ENCODE data around the gene CLIC3.
A peak's percentile ranks its signal among the peaks of the same experiment; 100 is the strongest.

The CLIC3 gene

DNA sequence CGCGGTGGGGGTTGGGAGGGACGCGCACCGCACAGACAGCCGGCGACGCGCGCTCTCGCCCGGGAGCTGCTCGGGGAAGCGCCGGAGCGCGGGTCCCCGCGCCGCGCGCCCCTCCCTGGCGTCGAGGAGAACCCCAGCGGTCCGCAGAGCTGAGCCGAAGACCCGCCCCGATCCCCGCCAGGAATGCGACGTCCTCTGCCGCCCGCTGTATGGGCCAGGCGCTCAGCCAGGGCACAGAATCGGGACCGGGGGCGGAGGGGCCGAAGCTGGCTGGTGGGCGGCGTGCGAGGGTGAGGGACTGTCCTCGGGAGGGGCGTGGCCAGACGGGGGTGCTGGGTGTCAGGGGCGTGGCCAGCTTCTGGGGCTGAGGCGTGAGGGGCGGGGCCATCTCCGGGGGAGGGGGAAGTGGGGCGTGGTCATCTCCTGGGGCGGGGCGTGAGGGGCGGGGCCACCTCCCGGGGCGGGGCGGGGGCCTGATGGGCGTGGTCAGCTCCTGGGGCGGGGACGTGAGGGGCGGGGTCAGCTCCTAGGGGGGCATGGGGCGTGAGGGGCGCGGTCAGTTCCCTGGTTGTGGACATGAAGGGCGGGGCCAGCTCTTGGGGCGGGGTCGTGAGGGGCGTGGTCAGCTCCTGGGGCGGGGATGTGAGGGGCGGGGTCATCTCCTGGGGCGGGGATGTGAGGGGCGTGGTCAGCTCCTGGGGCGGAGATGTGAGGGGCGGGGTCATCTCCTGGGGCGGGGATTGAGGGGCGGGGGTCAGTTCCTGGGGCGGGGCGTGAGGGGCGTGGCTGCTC, 18.1 kb downstream of the CLIC3 start:
- peak overlapping the region; percentile 42 for H3K4me3 ChIP-seq (ENCODE audit: control insufficient read depth, low read depth, low read length)
- TF ChIP-seq, protein P1, sequence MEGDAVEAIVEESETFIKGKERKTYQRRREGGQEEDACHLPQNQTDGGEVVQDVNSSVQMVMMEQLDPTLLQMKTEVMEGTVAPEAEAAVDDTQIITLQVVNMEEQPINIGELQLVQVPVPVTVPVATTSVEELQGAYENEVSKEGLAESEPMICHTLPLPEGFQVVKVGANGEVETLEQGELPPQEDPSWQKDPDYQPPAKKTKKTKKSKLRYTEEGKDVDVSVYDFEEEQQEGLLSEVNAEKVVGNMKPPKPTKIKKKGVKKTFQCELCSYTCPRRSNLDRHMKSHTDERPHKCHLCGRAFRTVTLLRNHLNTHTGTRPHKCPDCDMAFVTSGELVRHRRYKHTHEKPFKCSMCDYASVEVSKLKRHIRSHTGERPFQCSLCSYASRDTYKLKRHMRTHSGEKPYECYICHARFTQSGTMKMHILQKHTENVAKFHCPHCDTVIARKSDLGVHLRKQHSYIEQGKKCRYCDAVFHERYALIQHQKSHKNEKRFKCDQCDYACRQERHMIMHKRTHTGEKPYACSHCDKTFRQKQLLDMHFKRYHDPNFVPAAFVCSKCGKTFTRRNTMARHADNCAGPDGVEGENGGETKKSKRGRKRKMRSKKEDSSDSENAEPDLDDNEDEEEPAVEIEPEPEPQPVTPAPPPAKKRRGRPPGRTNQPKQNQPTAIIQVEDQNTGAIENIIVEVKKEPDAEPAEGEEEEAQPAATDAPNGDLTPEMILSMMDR (IDR thresholded peaks at IDR 0.05; ENCODE audit: control insufficient read depth, insufficient read depth, low read depth, low read length, missing control alignments), result no peak
- no peak for DNase-seq (ENCODE audit: low read depth)

DNA sequence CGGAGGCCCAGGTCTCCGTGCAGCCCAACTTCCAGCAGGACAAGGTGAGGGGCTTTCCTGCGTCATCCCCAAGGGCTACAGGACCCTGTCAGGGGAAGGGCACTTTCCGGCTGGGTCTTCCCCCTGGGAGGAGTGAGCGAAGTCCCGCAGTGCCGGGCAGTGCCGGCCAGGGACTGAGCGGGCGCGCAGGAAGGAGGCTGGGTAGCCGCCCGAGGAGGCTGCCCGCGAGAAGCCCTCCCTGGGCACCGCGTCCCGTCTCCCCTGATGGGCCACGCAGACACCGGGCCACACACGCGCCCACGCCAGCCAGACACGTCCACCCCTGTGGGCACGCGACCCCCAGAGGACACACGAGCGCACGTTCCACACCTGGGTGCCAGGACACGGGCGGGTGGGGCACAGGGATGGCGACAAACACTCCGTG, 18.7 kb downstream of the CLIC3 start:
- H3K4me3 ChIP-seq (ENCODE audit: control insufficient read depth, low read depth, low read length), result peak overlapping the region; percentile 42
- DNase-seq (ENCODE audit: low read depth), result no peak
- TF ChIP-seq, protein P1 (IDR thresholded peaks at IDR 0.05; ENCODE audit: control insufficient read depth, insufficient read depth, low read depth, low read length, missing control alignments), result no peak

DNA sequence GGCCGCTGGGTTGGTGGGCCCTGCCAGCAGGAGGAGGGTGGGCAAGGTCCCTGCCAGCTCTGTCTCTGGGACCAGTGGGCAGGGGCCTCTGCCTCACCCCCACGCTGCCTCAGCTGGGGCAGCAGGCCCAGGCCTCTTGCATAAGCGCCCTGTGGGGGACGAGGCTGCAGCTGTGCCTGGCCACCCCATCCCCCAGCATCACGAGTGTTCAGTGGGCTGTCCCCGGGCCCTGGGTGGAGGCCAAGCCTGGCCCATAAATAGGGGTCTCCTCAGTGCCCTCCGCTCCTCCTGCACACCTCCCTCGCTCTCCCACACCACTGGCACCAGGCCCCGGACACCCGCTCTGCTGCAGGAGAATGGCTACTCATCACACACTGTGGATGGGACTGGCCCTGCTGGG, 19.1 kb downstream of the CLIC3 start, which contains the start of gene PTGDS:
Gene PTGDS, plus strand, starts transcription at position 282 of the 400 bp plus-strand sequence. Its CDS starts 75 bp downstream, at position 357.
- TF ChIP-seq, protein P1 (IDR thresholded peaks at IDR 0.05; ENCODE audit: control insufficient read depth, insufficient read depth, low read depth, low read length, missing control alignments), result no peak
- DNase-seq (ENCODE audit: low read depth), result no peak
- H3K4me3 ChIP-seq (ENCODE audit: control insufficient read depth, low read depth, low read length), result peak within 1 kb of the TSS; percentile 42

DNA sequence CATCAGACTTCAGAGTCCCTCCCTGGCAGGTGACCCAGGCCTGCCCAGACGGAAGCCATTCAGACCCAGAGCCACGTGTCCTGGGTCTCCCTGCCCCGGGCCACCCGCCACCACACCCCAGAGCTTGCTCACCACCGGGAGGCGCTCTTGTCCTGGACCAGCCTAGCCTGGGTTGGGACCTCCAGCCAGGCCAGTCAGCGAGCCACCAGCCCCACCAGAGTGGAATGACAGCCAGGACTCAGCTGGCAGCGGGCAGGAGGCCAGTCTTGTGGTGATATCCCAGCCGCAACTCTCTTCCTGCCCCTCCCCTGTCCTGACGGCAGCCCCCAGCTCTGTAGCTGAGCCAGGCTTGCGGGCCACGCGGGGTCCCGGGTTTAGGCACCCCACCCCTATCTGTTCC, 20.7 kb downstream of the CLIC3 start:
- no peak overlapping the region for H3K4me3 ChIP-seq (ENCODE audit: control insufficient read depth, low read depth, low read length)
- DNase-seq (ENCODE audit: low read depth), result no peak
- TF ChIP-seq, protein P1 (IDR thresholded peaks at IDR 0.05; ENCODE audit: control insufficient read depth, insufficient read depth, low read depth, low read length, missing control alignments), result no peak

DNA sequence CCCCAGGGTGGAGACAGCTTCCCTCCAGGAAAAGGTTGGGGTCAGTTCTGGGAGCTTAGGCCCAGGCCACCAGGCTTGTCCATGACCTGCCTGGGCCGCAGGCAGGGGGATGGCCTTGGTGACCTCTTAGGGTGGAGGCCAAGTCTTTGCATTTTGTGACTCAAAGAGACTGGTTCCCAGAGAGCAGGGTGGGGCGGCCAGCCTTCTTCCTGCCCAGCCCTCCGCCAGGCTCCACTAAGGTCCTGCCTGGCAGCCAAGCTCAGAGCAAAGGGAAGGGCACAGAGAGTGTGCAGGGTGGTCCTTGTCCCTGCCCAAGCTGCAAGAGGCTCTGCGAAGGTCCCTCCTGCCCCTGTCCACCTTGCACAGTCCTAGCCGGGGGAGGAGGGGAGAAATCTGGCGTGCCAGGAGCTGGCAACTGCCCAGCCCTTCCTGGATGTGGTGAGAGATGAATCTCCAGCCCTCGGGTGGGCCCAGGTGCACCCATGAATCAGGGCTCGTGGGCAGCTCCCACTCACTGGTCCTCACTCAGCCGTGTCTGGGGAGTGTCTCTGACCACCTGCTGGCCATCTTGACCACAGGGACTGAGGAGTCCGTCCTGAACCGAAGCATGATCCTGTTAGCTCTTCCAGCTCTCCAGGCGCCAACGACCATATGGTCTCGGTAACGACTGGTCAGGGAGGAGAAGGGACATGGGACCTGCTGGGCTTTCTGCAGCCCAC, 21.4 kb downstream of the CLIC3 start:
- no peak overlapping the region for H3K4me3 ChIP-seq (ENCODE audit: control insufficient read depth, low read depth, low read length)
- no peak for DNase-seq (ENCODE audit: low read depth)
- TF ChIP-seq, protein P1 (IDR thresholded peaks at IDR 0.05; ENCODE audit: control insufficient read depth, insufficient read depth, low read depth, low read length, missing control alignments), result no peak

DNA sequence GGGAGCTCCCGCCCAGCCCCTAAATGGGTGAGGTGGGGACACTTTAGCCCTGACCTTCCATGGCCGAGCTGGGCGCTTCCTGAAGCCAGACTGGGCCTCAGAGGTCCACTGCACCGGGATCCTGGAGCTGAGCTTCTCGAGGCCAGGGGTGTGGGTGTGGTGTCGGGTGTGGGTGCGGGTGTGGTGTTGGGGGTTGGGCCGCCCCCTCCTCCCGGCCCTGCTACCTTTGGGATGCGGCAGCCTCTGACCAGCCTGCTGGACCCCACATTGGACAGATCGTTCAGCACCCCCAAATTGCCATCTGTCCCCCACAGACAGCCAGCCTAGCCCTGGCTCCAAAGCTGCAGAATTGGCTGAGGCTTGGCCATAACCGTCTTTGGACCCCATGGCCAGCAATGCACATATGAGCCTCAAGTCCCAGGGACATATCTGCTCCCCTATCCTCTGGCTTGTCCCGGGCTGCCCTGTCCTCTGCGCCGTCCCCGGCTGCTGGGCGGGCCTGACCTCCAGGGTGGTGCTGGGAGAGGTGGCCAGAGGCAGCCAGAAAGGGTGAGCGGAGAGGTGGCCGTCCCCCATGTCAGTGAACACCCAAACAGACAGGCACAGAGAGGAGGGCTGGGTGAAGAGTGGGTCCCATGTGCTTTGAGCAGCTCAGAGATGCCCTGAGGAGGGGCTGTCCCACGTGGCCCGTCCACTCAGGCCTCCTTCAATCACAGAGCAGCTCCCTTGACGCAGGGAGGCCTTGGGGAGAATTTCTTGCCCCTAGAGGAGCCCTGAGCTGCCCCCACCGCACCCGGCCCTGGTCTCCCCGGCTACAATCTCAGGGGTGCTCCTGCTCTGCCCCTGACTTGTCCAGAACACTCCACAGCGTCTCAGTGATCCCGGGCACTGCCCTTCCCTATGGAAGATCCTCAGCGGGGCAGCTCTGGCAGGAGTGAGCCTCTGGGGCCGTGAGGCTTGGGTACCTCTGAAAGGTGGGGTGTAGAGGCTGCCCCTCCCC, 22.4 kb downstream of the CLIC3 start:
- TF ChIP-seq, protein P1 (IDR thresholded peaks at IDR 0.05; ENCODE audit: control insufficient read depth, insufficient read depth, low read depth, low read length, missing control alignments), result no peak
- no peak overlapping the region for H3K4me3 ChIP-seq (ENCODE audit: control insufficient read depth, low read depth, low read length)
- no peak for DNase-seq (ENCODE audit: low read depth)

Measured in AG09309 (cell line).